Measurements from ENCODE around the gene ABCA13.

The ABCA13 gene

DNA sequence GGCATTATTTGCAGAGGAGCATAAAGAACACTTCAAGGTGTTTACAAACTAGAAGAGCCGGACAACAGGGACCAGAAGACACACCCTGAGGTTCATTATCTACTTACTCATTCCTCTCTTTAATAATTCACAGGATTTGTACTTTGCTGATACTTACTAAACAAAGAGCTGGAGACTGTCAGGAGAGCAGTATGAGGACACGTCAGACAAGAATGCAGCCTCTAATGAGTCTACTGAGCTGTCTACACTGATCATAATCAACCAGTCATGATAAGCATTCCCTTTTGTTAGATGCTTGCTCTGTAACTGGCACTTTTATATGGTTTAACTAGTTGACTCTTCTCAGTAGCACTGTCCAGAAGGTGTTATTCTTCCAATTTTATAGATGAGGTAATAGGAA lies 509.7 kb downstream of the ABCA13 start:
- no peak for DNase-seq

DNA sequence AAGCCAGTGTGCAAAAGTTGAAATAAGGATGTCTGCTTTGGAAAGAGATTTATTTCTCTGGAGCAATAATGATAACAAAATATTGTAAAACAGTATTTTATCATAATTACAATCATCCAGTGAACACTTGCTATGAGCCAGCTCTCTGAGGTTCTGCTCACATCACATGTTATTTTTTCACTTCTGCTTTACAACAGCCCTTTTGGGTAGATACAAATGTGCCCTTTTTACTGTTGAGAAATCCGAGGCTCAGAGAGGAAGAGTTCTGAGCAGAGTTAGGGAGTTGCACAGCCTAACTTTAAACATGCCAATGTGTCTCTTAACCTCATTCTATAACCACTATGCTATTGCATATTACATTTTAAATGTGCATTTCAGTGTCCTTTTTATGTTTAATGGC lies 520.5 kb downstream of the ABCA13 start:
- no peak for DNase-seq
